ENCODE data around the gene DNAH12.

- TF ChIP-seq CTCF (IDR thresholded peaks at IDR 0.05) (no peak), USF1 (CRISPR knock-in tag; IDR thresholded peaks at IDR 0.05) (no peak), RELA (CRISPR knock-in tag; IDR thresholded peaks at IDR 0.05; ENCODE audit: borderline replicate concordance) (no peak), FOXJ3 (CRISPR knock-in tag; IDR thresholded peaks at IDR 0.05; ENCODE audit: borderline replicate concordance) (no peak), TEAD1 (CRISPR knock-in tag; IDR thresholded peaks at IDR 0.05) (no peak)
These were observed 160.3 kb downstream of the DNAH12 start for GRCh38 chr3:57383838-57384237.
